Measurements from ENCODE around the gene EDN3.

Gene EDN3

DNA sequence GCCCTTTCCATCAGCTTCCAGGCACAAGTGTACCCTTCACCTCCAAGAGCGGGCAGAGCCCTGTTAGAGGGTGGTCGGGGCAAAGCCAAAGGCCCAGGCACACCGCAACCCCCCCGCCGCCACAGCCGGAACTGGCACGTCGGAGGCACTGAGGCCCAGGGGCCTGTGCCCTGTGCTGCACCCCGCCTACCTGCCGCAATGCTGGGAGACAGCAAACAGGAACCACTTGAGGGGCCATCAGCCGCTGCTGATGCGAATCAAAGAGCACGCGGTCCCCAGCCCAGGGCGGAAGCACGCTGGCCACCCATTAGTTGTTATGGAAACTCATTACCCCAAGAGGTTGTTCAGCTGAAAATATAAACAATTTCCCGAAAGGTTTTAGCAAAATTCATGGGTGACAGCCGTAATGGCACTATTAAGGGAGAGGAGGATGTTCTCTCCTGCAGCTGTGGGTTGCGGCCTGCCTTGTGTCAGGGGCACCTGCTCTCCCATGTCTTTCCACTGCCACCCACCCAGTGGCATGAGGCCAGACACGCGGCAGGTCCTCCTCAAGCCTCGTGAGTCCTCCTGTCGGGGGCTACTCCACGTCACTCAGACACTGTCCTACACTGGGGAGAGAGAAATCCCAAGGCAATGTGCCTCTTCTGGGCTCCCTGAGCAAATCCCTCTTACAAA lies 65.3 kb downstream of the EDN3 start:
- DNase-seq: no peak

DNA sequence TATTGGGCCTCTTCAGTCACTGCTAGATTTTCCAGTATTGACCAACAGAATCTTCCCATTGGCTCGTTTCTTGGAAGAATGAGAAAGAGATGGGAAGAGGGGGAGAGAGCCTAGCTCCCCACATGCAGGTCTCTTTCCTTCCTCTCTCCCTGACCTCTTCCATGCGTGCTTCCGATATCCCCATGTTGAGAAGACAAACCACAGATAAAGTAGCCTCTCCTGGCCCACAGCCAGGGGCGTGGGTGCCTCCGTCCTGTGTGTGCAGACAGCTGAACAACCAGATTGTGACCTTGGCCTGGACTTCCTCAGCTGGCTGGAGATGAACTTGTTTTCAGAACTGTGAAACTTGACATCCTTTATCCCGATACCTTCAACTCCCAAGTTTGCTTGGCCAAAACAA lies 71.0 kb downstream of the EDN3 start:
- no peak for DNase-seq

DNA sequence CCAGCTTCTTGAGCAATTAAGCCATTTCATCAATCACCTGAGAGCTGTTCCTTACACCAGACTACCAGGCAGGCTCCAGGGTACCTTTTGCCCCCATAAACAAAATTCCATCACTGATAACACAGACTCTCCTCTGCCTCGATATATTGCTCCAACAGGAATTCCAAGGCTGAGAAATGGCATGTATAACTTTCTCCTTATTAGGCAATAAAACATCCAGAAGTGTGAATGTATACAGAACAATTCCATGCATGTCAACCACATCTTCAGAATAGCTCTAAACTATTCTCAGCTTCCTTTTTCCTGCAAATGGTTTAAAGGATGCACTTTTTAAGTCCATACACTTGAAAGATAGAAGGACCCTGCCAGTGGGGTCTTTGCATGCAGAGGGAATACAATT lies 73.8 kb downstream of the EDN3 start:
- DNase-seq: no peak

DNA sequence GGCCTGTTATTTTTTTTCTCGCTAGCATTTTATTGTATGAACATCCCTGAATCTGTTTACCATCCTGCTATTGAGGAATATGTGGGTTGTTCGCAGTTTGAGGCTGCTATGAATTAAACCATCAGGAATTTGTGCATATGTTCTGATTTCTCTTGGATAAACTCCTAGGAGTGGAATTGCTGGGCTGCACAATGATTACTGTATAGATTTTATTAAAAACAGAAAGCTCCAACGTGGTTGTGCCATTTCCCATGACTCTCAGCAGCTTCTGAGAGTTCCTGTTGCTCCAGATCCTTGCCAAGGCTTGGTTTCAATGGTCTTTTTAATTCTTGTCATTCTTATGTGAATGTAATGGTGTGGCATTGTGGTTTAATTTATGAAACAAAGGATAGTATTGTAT lies 75.1 kb downstream of the EDN3 start:
- DNase-seq: no peak
